ENCODE data around the gene SERPINB2.

- TF ChIP-seq SUZ12 (IDR thresholded peaks at IDR 0.05; ENCODE audit: extremely low read depth, insufficient read depth, insufficient read length) (no peak), ZNF274 (IDR thresholded peaks at IDR 0.05; ENCODE audit: low read depth, low read length) (no peak)
These were observed 37.5 kb upstream of the SERPINB2 start for GRCh38 chr18:63850020-63850419.
